ENCODE measurements around the gene RAP1GAP.

RAP1GAP gene

GRCh38 chr1:21569820-21570527 lies 99.2 kb downstream of the RAP1GAP start:
- Histone ChIP-seq H3K4me2 (ENCODE audit: low read depth, low read length, poor library complexity, severe bottlenecking) (no peak overlapping the region), H3K9ac (ENCODE audit: low read depth, low read length, poor library complexity, severe bottlenecking) (no peak overlapping the region), H3K27me3 (ENCODE audit: insufficient read depth, low read length, poor library complexity, severe bottlenecking) (no peaks in the 10 kb centered on the region), H3K36me3 (ENCODE audit: insufficient read depth, low read length) (no peaks in the 10 kb centered on the region), H3K79me2 (ENCODE audit: insufficient read depth, low read length) (no peaks in the 10 kb centered on the region), H2AFZ (ENCODE audit: low read length) (no peak overlapping the region), H3K9me2 (replicated peaks; ENCODE audit: low read depth, low read length) (no peaks in the 10 kb centered on the region), H3K4me1 (ENCODE audit: insufficient read depth, low read length, poor library complexity, severe bottlenecking) (no peaks in the 10 kb centered on the region), H3F3A (ENCODE audit: low read depth) (no peaks in the 10 kb centered on the region), H3K4me3 (ENCODE audit: low read length, poor library complexity, severe bottlenecking) (no peak overlapping the region), H4K20me1 (ENCODE audit: insufficient read depth, low read length, poor library complexity, severe bottlenecking) (no peaks in the 10 kb centered on the region), H3K9me3 (ENCODE audit: insufficient read depth, low read depth, low read length) (no peaks in the 10 kb centered on the region)
- TF ChIP-seq CTCF (conservative IDR thresholded peaks at IDR 0.05; ENCODE audit: low read length) (no peak), EZH2phosphoT487 (IDR thresholded peaks at IDR 0.05; ENCODE audit: borderline replicate concordance) (no peak)

- Histone ChIP-seq H4K20me1 (ENCODE audit: insufficient read depth, low read length, poor library complexity, severe bottlenecking) (no peaks in the 10 kb centered on the region), H3K9ac (ENCODE audit: low read depth, low read length, poor library complexity, severe bottlenecking) (no peak overlapping the region), H3K4me2 (ENCODE audit: low read depth, low read length, poor library complexity, severe bottlenecking) (no peak overlapping the region), H2AFZ (ENCODE audit: low read length) (no peak overlapping the region), H3K79me2 (ENCODE audit: insufficient read depth, low read length) (no peaks in the 10 kb centered on the region), H3K4me3 (ENCODE audit: low read length, poor library complexity, severe bottlenecking) (no peak overlapping the region), H3K4me1 (ENCODE audit: insufficient read depth, low read length, poor library complexity, severe bottlenecking) (no peaks in the 10 kb centered on the region), H3K9me3 (ENCODE audit: insufficient read depth, low read depth, low read length) (no peaks in the 10 kb centered on the region), H3K9me2 (replicated peaks; ENCODE audit: low read depth, low read length) (no peaks in the 10 kb centered on the region), H3K27me3 (ENCODE audit: insufficient read depth, low read length, poor library complexity, severe bottlenecking) (no peaks in the 10 kb centered on the region), H3F3A (ENCODE audit: low read depth) (no peaks in the 10 kb centered on the region), H3K36me3 (ENCODE audit: insufficient read depth, low read length) (no peaks in the 10 kb centered on the region)
- TF ChIP-seq CTCF (conservative IDR thresholded peaks at IDR 0.05; ENCODE audit: low read length) (no peak), EZH2phosphoT487 (IDR thresholded peaks at IDR 0.05; ENCODE audit: borderline replicate concordance) (no peak)
Observed at GRCh38 chr1:21568809-21569385, 100.3 kb downstream of the RAP1GAP start.

GRCh38 chr1:21568006-21568746 lies 101.0 kb downstream of the RAP1GAP start:
- no peaks in the 10 kb centered on the region for H3K27me3 ChIP-seq (ENCODE audit: insufficient read depth, low read length, poor library complexity, severe bottlenecking)
- H3K79me2 ChIP-seq (ENCODE audit: insufficient read depth, low read length), result no peaks in the 10 kb centered on the region
- no peaks in the 10 kb centered on the region for H3K9me2 ChIP-seq (replicated peaks; ENCODE audit: low read depth, low read length)
- no peak overlapping the region for H3K4me2 ChIP-seq (ENCODE audit: low read depth, low read length, poor library complexity, severe bottlenecking)
- H3K9ac ChIP-seq (ENCODE audit: low read depth, low read length, poor library complexity, severe bottlenecking), result no peak overlapping the region
- H3K36me3 ChIP-seq (ENCODE audit: insufficient read depth, low read length), result no peaks in the 10 kb centered on the region
- no peaks in the 10 kb centered on the region for H3K4me1 ChIP-seq (ENCODE audit: insufficient read depth, low read length, poor library complexity, severe bottlenecking)
- no peak overlapping the region for H3K4me3 ChIP-seq (ENCODE audit: low read length, poor library complexity, severe bottlenecking)
- no peak for TF ChIP-seq CTCF (conservative IDR thresholded peaks at IDR 0.05; ENCODE audit: low read length)
- no peaks in the 10 kb centered on the region for H4K20me1 ChIP-seq (ENCODE audit: insufficient read depth, low read length, poor library complexity, severe bottlenecking)
- H2AFZ ChIP-seq (ENCODE audit: low read length), result no peak overlapping the region
- no peaks in the 10 kb centered on the region for H3K9me3 ChIP-seq (ENCODE audit: insufficient read depth, low read depth, low read length)
- no peaks in the 10 kb centered on the region for H3F3A ChIP-seq (ENCODE audit: low read depth)

All from Loucy (cell line).